ENCODE measurements around the gene DISP2. TPM values are rescaled to one million over a fixed set of nuclear protein-coding genes. Genes with fewer than 3 reads are reported as not detected.
A peak's percentile ranks its signal among the peaks of the same experiment; 100 is the strongest.

Gene DISP2
- total and polyA plus RNA-seq, 4 donors = 0.08 to 0.60 (median 0.31) TPM

GRCh38 chr15:40314723-40315276 is 43.2 kb upstream of the DISP2 start:
- no peaks in the 10 kb centered on the region for H3K4me1 ChIP-seq (ENCODE audit: control insufficient read depth in 1 of 2, insufficient read depth in 2 of 2, low read length in 2 of 2)
- H3K9me3 ChIP-seq (ENCODE audit: control insufficient read depth, low read length) = no peaks in the 10 kb centered on the region
- ATAC-seq (ENCODE audit: low FRiP score) = no peak
- H3K27ac ChIP-seq (ENCODE audit: low read depth in 1 of 2, low read length in 2 of 2) = no peak overlapping the region
- no peaks in the 10 kb centered on the region for H3K27me3 ChIP-seq (ENCODE audit: control insufficient read depth in 1 of 2, insufficient read depth in 2 of 2, low read length in 1 of 2)
- H3K36me3 ChIP-seq (ENCODE audit: control insufficient read depth in 1 of 2, insufficient read depth in 2 of 2, low read length in 1 of 2) = no peaks in the 10 kb centered on the region
- no peak overlapping the region for H3K4me3 ChIP-seq (ENCODE audit: low read length in 2 of 2)
- WGBS, 2 donors = 54 to 58% methylated on average over 4 of the region's 4 CpGs
- peak; percentile 31 to 44 for DNase-seq
- intact Hi-C loops (cut with DNase I) = loop anchor here in 1 of 2 donors (10.0 kb wide), 1 partner anchor 60 kb away; no protein-coding TSS in a partner anchor

GRCh38 chr15:40316931-40317330 is 41.1 kb upstream of the DISP2 start:
- ATAC-seq (ENCODE audit: low FRiP score) = no peak

GRCh38 chr15:40317580-40317979 is 40.4 kb upstream of the DISP2 start:
- Histone ChIP-seq H3K27me3 (ENCODE audit: control insufficient read depth in 1 of 2, insufficient read depth in 2 of 2, low read length in 1 of 2) (no peaks in the 10 kb centered on the region), H3K4me3 (ENCODE audit: low read length in 2 of 2) (no peak overlapping the region), H3K36me3 (ENCODE audit: control insufficient read depth in 1 of 2, insufficient read depth in 2 of 2, low read length in 1 of 2) (no peaks in the 10 kb centered on the region), H3K27ac (ENCODE audit: low read depth in 1 of 2, low read length in 2 of 2) (no peak overlapping the region), H3K9me3 (ENCODE audit: control insufficient read depth, low read length) (no peaks in the 10 kb centered on the region), H3K4me1 (ENCODE audit: control insufficient read depth in 1 of 2, insufficient read depth in 2 of 2, low read length in 2 of 2) (no peaks in the 10 kb centered on the region)
- ATAC-seq (ENCODE audit: low FRiP score) = no peak
- no peak for DNase-seq
- WGBS, 2 donors = 83 to 90% methylated on average over 4 of the region's 4 CpGs
- intact Hi-C loops (cut with DNase I) = loop anchor here in 1 of 2 donors (10.0 kb wide), 1 partner anchor 63 kb away; no protein-coding TSS in a partner anchor

More at GRCh38 chr15:40316931-40317330, 41.1 kb upstream of the DISP2 start:
- Histone ChIP-seq H3K4me3 (ENCODE audit: low read length in 2 of 2) (no peak overlapping the region), H3K27ac (ENCODE audit: low read depth in 1 of 2, low read length in 2 of 2) (no peak overlapping the region), H3K27me3 (ENCODE audit: control insufficient read depth in 1 of 2, insufficient read depth in 2 of 2, low read length in 1 of 2) (no peaks in the 10 kb centered on the region), H3K36me3 (ENCODE audit: control insufficient read depth in 1 of 2, insufficient read depth in 2 of 2, low read length in 1 of 2) (no peaks in the 10 kb centered on the region), H3K9me3 (ENCODE audit: control insufficient read depth, low read length) (no peaks in the 10 kb centered on the region), H3K4me1 (ENCODE audit: control insufficient read depth in 1 of 2, insufficient read depth in 2 of 2, low read length in 2 of 2) (no peaks in the 10 kb centered on the region)
- WGBS, 2 donors = 91 to 93% methylated on average over 3 of the region's 3 CpGs
- intact Hi-C loops (cut with DNase I) = loop anchor here in 1 of 2 donors (10.0 kb wide), 1 partner anchor 62 kb away; no protein-coding TSS in a partner anchor
- no peak for DNase-seq

- Histone ChIP-seq H3K4me3 (ENCODE audit: low read length in 2 of 2) (no peak overlapping the region), H3K9me3 (ENCODE audit: control insufficient read depth, low read length) (no peaks in the 10 kb centered on the region), H3K27me3 (ENCODE audit: control insufficient read depth in 1 of 2, insufficient read depth in 2 of 2, low read length in 1 of 2) (no peaks in the 10 kb centered on the region), H3K4me1 (ENCODE audit: control insufficient read depth in 1 of 2, insufficient read depth in 2 of 2, low read length in 2 of 2) (no peaks in the 10 kb centered on the region), H3K36me3 (ENCODE audit: control insufficient read depth in 1 of 2, insufficient read depth in 2 of 2, low read length in 1 of 2) (no peaks in the 10 kb centered on the region), H3K27ac (ENCODE audit: low read depth in 1 of 2, low read length in 2 of 2) (no peak overlapping the region)
- ATAC-seq (ENCODE audit: low FRiP score) (no peak), DNase-seq (no peak)
- WGBS, 2 donors = 95 to 96% methylated on average over 1 of the region's 1 CpG
- intact Hi-C loops (cut with DNase I) = loop anchor here in 1 of 2 donors (5.0 kb wide), 2 partner anchors 47 to 102 kb away; no protein-coding TSS in a partner anchor
Observed at GRCh38 chr15:40320409-40320808, 37.6 kb upstream of the DISP2 start.

GRCh38 chr15:40320931-40321371 is 37.1 kb upstream of the DISP2 start:
- ATAC-seq (ENCODE audit: low FRiP score) (peak; percentile 51), DNase-seq (peak in 1 of 2 donors; percentile 59)
- H3K27me3 ChIP-seq (ENCODE audit: control insufficient read depth in 1 of 2, insufficient read depth in 2 of 2, low read length in 1 of 2) = no peaks in the 10 kb centered on the region
- 0 to 2% methylated on average over 2 of the region's 2 CpGs for WGBS, 2 donors
- no peaks in the 10 kb centered on the region for H3K36me3 ChIP-seq (ENCODE audit: control insufficient read depth in 1 of 2, insufficient read depth in 2 of 2, low read length in 1 of 2)
- no peaks in the 10 kb centered on the region for H3K9me3 ChIP-seq (ENCODE audit: control insufficient read depth, low read length)
- H3K4me3 ChIP-seq (ENCODE audit: low read length in 2 of 2) = no peak overlapping the region
- no peaks in the 10 kb centered on the region for H3K4me1 ChIP-seq (ENCODE audit: control insufficient read depth in 1 of 2, insufficient read depth in 2 of 2, low read length in 2 of 2)
- no peak overlapping the region for H3K27ac ChIP-seq (ENCODE audit: low read depth in 1 of 2, low read length in 2 of 2)
- intact Hi-C loops (cut with DNase I) = loop anchor here in 1 of 2 donors (5.0 kb wide), 2 partner anchors 46 to 101 kb away; no protein-coding TSS in a partner anchor

GRCh38 chr15:40322531-40323238 is 35.3 kb upstream of the DISP2 start:
- DNase-seq = peak in 1 of 2 donors; percentile 69
- peaks cover 0 to 3% of the 10 kb centered on the region in 2 donors for H3K4me1 ChIP-seq (ENCODE audit: control insufficient read depth in 1 of 2, insufficient read depth in 2 of 2, low read length in 2 of 2)

GRCh38 chr15:40323239-40323952 is 34.6 kb upstream of the DISP2 start, which contains the start of gene INAFM2:
Gene INAFM2, plus strand, starts transcription at chr15:40323692. Its CDS starts 364 bp downstream, at chr15:40324056.
- Histone ChIP-seq H3K27ac (ENCODE audit: low read depth in 1 of 2, low read length in 2 of 2) (peak within 1 kb of the TSS; percentile 91 to 95), H3K36me3 (ENCODE audit: control insufficient read depth in 1 of 2, insufficient read depth in 2 of 2, low read length in 1 of 2) (no peaks in the 10 kb centered on the region), H3K27me3 (ENCODE audit: control insufficient read depth in 1 of 2, insufficient read depth in 2 of 2, low read length in 1 of 2) (no peaks in the 10 kb centered on the region), H3K4me1 (ENCODE audit: control insufficient read depth in 1 of 2, insufficient read depth in 2 of 2, low read length in 2 of 2) (peaks cover 0 to 5% of the 10 kb centered on the region in 2 donors), H3K9me3 (ENCODE audit: control insufficient read depth, low read length) (no peaks in the 10 kb centered on the region), H3K4me3 (ENCODE audit: low read length in 2 of 2) (peak within 1 kb of the TSS; percentile 96 to 97)
- WGBS, 2 donors = 0% methylated on average over 50 to 103 of the region's 103 CpGs
- DNase-seq = peak; percentile 96 to 97
- ATAC-seq (ENCODE audit: low FRiP score) = peak; percentile 92
- intact Hi-C loops (cut with DNase I) = loop anchor here (2.0 to 5.0 kb wide), 4 partner anchors 15 to 99 kb away; partner anchors contain the start of gene CCDC9B (in 1 of the 2)

More at GRCh38 chr15:40322531-40323238, 35.3 kb upstream of the DISP2 start:
- Histone ChIP-seq H3K9me3 (ENCODE audit: control insufficient read depth, low read length) (no peaks in the 10 kb centered on the region), H3K27ac (ENCODE audit: low read depth in 1 of 2, low read length in 2 of 2) (peak overlapping the region in 1 of 2 donors; percentile 86), H3K27me3 (ENCODE audit: control insufficient read depth in 1 of 2, insufficient read depth in 2 of 2, low read length in 1 of 2) (no peaks in the 10 kb centered on the region), H3K4me3 (ENCODE audit: low read length in 2 of 2) (peak overlapping the region in 1 of 2 donors; percentile 30), H3K36me3 (ENCODE audit: control insufficient read depth in 1 of 2, insufficient read depth in 2 of 2, low read length in 1 of 2) (no peaks in the 10 kb centered on the region)
- WGBS, 2 donors = 6% methylated on average over 26 of the region's 26 CpGs
- peak; percentile 45 for ATAC-seq (ENCODE audit: low FRiP score)
- intact Hi-C loops (cut with DNase I) = loop anchor here (2.0 to 5.0 kb wide), 4 partner anchors 16 to 100 kb away; partner anchors contain the start of gene CCDC9B (in 1 of the 2)
